HG02970 (cell line): Measurements from ENCODE around the gene GRPR.
A peak's percentile ranks its signal among the peaks of the same experiment; 100 is the strongest.
"Not testable (repeated sequence)": the region's sequence is repeated elsewhere in the genome, so short reads cannot be mapped to it uniquely, and the experiment has no call there.

ENCODE experiments used
- ATAC-seq: cut with Tn5 transposase; IDR thresholded peaks from one replicate; pipeline ENCODE4 v1.9.1; 2021; ENCODE audit warnings: mild to moderate bottlenecking, moderate library complexity, moderate number of reproducible peaks; ENCODE audit not compliant: unreplicated experiment, low FRiP score

The GRPR gene

GRCh38 chrX:16172391-16172790 lies 49.0 kb downstream of the GRPR start:
- no peak for ATAC-seq

GRCh38 chrX:16175329-16176061 lies 52.1 kb downstream of the GRPR start:
- no peak for ATAC-seq

GRCh38 chrX:16177260-16177659 lies 53.9 kb downstream of the GRPR start:
- no peak for ATAC-seq

GRCh38 chrX:16183843-16184242 lies 60.5 kb downstream of the GRPR start:
- ATAC-seq: not testable (repeated sequence)

- ATAC-seq: peak; percentile 84
Measured at GRCh38 chrX:16185725-16186136, 62.4 kb downstream of the GRPR start.

DNA sequence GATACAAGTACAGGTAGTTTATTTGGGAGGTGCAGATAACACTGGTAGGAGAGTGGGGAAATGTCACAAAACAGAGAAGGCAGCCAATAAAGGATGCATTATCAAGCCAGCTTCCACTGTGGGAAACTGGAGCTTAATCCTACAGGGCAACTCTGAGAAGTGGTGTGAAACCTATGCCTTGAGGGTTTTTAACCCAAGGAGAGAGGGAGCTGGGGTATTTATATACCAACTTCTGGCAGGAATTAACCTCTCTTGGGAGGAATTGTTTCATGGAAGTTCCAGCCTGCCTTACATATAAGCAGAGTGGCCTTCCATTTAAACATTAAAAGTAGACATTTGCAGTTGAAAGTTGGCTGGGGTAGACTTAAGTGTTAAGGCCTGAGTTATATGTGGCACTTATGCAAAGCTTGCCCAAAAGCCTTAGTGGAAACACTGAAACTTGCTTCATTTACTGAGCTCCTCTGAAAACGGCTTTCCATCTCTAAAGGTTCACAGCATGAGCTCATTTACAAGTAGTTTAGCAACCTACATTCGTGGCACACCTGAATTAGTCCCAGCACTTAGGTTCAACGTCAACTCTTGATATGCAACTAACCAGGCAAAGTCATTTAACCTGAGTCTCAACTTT lies 63.1 kb downstream of the GRPR start:
- ATAC-seq: no peak

GRCh38 chrX:16187024-16187760 lies 63.8 kb downstream of the GRPR start:
- ATAC-seq: no peak

DNA sequence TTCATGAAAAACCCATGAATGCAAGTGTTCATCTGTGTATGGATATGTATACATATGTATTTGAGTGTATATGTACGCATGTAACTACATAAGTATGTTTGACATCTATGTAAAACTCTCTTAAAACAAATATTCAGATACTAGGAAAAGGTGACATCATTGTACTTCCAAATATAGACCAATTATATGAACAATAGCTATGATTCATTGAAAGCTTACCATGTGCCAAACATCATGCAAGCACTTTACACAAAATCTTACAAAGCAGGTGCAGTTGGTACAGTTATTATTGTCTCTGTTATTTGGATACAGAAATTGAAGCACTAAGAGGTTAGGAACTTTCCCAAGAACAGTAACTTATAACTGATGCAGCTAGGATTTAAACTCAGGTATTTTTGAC lies 65.3 kb downstream of the GRPR start:
- no peak for ATAC-seq

- ATAC-seq: no peak
Measured at GRCh38 chrX:16191605-16192004, 68.2 kb downstream of the GRPR start.

GRCh38 chrX:16196829-16197228 lies 73.5 kb downstream of the GRPR start:
- ATAC-seq: no peak

DNA sequence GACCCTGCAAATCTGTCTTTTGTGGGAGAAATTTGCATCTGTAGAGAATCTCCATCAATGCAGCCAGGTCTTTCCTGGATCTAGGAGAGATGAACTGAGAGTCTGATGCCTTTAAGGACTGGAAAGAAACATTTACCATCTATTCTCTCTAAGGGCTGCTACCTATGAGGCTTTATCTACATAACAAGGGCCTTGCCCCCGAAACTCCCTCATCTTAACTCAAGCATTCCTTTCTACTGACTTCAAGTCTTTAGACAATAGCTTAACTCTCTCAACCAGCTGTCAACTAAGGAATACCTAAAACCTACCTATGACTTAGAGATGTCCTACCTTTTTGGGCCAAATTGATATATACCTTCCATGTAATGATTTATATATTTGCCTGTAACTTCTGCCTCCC lies 76.0 kb downstream of the GRPR start:
- no peak for ATAC-seq

GRCh38 chrX:16202943-16203342 lies 79.6 kb downstream of the GRPR start:
- no peak for ATAC-seq
